IPS DF 4.7 (cell line): ENCODE data around the gene IRAK2.
A peak's percentile ranks its signal among the peaks of the same experiment; 100 is the strongest.

Source experiments
- DNase-seq: peaks from one replicate; pipeline ENCODE4 v3.0.0-alpha.2; 2013; ENCODE audit warnings: low spot score; ENCODE audit errors: extremely low read depth

Gene IRAK2

DNA sequence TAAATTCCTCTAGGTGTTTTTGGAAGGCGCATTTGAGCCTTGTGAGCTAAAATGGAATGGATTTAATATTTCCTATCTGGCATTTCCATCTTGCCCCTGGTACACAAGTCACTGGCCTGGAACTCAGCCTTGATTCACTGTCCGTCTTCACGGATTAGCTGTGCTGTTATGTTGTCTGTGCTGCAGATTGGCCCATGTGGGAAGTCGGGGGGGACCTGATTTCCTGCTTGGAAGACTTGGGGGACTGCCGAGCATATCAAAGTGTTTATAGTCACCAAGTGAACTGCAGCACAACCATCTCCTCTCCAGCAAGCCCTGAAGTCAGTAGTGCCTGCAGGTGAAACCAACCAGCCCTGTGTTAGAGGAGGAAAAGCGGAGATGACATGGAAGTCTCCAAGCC, 115.9 kb downstream of the IRAK2 start:
- DNase-seq, result no peak

DNA sequence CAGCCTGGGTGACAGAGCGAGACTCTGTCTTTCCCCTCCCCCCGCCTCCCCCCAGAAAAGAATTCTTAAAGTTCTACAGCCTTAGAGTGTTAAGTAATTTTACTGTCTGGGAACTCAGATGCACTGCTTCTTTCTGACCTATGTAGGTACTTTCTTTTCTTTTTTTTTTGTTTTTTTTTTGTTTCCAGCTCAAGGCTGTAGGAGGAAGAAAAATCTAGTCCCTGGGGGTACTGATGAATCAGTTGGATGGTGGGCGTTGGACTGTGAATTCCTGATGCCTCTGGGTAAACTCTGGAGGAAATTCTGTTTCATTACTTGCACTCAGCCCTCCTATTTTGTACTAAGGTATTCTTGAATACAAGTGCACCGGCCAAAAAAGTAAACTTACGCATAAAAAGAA, 117.2 kb downstream of the IRAK2 start:
- DNase-seq, result no peak

DNA sequence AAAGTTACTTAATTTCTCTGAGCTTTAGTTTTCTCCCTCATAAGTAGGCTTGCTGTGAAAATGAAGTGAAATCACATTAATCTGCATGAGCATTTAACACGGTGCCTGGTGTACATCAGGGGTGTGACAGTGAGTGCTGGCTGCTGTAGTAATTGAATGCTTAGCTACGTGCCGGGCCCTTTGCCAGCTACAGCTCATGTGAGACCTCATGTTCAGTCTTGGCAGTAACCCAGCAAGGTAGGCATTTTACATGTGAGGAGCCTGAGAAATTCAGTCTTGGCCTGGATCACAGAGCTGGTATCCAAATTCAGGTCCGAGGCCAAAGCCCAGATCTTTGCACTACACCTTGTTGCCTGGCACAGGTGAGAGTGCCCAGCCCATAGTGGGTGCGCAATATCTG, 118.9 kb downstream of the IRAK2 start:
- no peak for DNase-seq

DNA sequence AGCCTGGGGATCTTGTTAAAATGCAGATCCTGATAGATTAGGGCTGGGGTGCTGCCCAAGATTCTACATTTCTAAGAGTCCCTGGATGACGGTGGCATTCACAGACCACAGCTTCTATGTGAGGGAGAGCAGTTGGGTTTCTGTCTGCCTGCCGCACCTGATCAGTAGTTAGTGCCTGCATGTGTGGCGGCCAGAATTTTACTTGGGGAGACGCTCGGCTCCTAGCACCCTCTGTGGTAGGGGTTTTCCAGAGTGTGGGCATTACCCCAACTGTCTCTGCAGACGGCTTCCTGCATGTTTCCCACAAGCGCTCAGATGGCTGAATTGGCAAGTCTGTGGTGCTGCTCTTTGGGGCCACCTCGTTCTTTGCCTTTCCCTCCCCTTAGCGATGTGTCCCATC, 119.8 kb downstream of the IRAK2 start:
- DNase-seq, result no peak

DNA sequence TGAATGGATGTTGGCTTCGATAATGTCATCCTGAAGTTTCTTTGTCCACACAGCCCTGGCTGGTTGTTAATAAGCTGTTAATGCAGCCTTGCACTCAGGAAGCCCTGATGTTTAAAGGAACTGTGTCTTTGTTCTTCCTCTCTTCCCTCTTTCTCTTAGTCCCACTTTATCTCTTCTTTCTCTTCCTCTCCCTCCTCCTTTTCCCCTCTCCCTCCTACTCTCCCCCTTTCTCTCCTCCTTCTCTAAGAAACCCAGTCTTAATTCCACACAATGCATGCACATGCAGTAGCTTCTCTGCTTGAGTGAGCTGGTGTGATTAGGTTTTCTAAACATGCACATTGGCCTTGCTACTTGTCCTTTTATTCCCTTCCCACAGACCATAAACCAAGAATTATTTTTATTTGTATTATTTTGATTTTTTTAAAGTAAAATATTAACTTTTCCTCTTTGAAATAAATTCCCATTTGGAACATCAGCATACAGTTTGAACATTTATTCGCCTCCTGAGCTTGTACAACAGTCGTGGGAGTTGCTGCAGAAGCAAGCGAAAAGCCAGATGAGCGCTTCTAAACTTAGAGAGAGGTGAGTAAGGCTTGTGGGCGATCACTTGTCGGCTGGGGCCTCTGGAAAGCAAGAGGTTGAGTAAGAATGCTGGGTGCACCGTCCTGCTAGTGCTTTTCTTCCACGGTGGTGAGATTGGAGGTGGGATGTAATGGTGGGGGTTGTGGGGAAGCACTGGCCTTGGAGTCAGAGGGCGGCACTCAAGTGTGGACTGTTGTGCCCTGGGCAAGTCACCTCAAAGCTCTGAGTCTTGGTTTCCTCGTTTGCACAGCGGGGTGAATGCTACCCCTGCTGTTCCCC, 120.8 kb downstream of the IRAK2 start:
- no peak for DNase-seq

DNA sequence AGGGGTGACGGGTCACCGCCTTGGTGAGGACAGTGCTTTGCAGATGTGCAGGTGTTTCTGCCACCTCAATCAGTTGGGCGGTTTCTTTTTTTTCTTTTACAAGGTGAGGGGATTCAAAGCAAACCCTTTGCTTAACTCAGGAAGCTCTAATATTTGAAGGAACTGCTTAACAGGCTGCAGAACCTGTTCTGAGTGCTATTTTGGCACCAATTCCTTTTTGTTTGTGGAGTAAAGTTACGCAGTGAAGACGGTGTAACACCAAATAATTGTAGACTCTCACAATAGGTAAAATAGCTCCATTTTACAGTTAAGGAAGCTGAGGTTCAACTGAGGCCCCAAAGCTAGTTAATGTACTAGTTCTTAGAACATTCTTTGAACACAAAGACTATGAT, 121.4 kb downstream of the IRAK2 start:
- no peak for DNase-seq

DNA sequence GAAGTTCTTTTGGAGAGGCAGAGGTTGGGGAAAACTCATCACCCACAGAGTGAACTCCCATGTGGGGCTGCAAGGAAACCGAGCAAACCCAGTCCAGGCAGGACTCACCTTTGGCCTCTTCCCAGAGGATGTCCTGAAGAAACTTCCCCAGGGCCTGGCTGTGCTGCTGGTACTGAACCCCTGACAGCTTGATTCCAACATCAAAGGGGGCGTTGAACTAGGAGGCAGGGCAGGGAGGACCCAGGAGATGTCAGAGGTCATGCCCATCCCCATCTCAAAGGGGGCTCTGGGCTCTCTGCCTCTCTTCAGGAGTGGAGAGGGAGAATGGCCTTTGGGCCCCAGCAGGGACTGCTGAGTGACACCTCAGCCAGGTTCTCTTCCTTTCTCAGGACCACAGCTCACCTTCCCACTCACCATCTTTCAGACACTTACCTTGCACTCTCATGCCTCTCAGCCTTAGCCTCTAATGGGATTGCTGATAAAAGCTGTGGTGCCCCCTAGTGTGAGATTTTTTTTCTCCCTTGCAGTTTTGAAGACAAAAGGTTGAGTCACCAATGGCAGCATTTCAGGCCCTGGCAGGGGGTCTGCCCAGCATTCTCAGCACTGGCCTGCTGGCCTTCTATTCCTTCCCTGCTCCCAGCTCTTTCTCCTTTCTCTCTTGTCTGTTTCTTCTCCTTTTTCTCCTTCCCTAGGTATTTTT, 122.0 kb downstream of the IRAK2 start:
- peak; percentile 93 for DNase-seq

DNA sequence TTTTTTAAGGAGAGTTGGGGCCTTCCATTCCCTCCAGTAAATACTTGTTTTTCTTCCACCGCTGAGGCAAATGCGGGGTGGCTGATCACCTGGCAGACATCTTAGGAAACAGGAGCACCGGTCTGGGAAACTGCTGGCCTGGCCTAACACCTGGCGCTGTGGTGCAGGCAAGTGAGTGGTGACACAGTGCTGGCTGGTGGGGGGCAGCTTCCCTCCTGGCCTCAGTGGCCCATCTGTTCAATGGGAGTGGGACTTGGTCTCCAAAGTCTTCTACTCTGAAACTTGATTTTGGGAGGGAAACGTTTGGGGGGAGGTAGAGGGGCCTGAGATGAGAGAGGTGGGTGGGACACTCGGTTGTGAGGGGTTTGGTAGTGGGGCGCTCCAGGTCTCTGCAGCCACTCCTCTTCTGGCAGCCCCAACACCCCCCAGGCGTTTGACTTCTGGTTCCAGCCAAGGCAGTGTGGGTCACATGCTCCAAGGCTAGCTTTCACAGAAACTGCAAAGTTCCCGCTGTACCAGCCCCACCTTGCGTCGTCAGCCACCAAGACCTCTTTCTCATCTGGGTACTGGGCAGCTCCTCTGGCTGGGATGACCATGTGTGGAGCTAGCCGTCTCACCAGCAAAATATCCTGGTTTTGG, 123.3 kb downstream of the IRAK2 start:
- no peak for DNase-seq

DNA sequence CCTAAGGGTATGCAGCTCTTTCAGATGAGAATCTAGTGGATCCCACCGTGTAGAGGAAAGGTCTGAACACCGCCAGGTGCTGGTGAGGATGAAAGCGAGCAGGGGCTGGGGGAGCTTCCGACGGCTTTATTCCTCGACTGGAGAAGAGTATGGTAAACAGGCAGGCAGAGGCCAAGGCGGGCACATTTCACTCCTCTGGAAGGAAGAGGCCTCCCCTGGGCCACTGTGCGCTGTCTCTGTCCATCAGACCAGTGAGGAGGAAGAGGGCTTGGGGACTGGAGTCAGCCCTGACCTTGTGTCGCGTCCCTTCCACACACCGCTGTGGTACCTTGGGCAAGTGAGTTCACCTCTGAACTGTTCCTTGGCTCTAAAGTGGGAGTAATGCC, 123.8 kb downstream of the IRAK2 start:
- DNase-seq, result no peak

DNA sequence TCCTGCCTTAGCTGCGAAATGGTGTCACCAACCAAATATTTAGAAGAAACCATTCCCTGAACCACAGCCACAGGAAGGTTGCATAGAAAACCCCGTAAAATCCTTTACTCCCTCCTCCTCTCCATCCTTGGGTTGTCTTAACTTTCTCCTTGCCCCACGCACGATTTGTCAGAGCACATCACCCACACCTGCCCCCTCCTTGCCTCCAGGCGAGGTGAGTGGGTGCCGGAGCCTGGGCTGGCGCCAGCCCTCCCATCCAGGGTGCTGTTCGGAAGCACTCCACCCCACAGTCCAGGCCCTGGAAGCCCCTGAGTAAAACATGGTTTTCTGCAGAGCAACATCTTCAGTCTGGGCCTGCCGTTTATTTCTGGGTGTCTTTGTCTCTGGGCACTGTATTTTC, 124.4 kb downstream of the IRAK2 start:
- DNase-seq, result no peak

DNA sequence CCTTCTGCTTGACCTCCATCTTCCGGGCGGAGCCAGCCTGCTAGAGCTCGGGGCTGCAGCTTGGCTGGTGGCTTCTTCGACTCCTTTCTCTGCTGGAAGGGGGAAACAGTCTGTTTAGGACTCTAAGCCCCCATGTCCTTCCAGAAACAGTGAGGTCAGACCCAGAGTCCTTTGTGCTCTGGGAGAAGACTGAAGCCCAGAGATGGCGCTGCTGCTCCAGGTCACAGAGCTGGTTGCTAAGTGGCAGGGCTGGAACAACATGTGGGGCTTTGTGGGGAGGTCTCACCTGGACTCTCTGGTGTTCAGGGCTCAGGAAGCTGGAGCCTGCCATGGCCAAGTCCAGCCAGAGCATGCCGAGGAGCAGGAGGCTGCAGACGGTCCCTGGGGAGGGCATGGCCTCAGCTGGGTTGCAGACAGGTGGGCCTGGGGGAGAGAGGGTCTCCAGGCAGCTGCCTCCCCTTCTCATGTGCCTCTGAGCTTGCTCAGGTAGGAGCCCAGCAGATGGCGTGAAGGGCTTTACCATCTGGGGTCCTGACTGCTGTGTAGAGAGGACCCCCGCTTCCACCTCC, 125.2 kb downstream of the IRAK2 start:
- no peak for DNase-seq

DNA sequence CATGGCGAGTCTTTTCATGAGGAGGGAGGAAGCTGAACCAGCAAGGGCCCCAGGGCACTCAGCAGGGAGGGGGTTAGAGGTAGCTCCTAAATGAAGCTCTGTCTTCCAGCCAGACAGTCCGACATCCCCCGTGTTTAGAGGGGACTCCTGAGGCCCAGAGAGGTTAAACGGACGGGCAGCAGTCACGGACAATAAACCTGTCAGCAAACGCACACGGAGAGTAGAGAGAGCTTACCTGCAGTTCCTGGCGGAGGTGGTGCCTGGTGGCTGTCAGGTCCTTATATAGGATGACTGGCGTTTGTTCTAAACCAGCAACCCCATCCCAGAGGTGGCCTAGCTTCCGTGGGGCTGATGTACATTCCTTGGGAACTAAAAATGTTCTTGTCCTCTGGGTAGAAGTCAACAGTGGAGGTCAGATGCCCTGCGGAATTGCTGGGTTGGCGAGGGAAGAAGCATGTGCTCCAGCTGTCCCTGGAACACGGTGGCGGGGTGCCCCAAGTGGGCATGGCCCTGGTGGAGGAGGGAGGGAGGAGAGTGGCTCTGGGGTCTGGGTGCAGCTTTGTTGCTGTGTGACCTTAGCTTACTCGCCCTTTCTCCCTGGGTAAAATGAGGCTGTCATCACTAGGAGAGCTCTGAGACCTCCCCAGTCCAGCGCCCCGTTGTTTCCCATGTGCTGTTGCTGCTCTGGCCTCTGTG, 125.9 kb downstream of the IRAK2 start:
- DNase-seq, result no peak

DNA sequence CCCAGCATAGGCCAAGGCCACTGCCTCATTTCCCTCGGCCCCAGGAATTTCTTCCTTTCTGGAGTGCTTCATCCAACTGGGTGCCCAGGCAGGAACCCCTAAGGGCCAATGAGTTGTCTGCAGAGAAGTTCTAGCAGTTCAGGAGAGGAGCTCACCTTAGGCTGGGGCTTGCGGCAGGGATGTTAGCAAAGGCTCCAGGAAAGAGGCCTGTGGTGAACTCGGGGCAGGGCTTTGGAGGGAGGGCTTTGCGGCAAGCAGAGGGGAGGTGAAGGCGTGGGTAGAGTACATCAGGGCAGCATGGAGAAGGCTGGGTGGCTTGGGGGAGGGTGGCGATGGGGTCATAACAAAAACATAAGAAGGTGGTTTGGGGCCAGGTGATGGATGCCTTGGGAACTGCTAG, 126.9 kb downstream of the IRAK2 start:
- no peak for DNase-seq

DNA sequence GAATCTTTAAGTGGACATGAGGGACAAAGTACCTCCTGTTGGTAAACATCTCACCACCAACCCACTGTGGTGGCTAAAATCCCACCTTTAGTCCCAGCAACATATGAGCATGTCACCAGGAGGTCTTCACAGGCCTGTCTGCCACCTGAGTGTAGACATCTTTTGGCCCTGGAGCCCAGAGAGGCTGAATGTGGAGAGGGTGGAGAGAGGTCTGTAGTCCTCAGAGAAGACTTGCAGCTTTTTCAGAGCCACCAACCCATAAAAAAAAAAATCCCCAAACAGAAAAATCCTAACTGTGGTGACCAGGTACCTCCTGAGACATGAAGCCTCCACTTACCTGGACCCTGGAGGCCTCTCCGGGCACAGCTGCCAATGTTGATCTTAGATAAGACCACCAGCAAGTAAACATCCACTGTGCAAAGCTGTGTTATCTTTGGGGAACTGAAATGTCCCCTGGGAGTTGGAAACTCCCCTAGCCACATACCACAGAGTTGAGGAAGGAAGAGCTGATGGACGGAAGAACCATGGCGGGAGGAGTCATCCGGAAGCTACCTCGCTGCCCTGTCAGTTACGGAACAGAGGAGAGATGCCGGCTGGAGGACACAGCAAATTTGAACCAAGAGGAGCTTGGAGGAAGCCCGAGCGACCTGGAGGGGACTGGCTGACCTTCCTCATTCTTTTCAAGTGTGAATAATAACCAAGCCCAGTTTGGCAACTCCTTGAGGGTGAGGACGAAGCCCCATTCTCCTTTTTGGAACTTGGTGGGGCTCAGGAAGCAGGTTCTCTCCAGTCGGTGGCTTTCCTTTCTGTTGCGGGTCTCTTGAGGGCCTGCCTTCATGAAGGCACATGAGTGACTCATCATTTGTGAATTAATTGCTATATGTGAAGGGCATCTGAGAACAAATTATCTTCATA, 128.0 kb downstream of the IRAK2 start, which contains the start of gene GHRL:
Gene GHRL, minus strand, starts transcription at position 443 of the 915 bp plus-strand sequence. CDS start 2,767 bp downstream, outside the sequence.
- no peak for DNase-seq
